Ramos (cell line): ENCODE data around the gene IFNA8.
"Not testable (repeated sequence)": the region's sequence is repeated elsewhere in the genome, so short reads cannot be mapped to it uniquely, and the experiment has no call there.

Source experiments
- in situ Hi-C: fragments of 300-500 bp; cut with MboI; formaldehyde crosslinking; loops from one replicate; pipeline ENCODE4 v1.14.3; 2022; ENCODE audit warnings: low sequenced_read_pairs; ENCODE audit not compliant: unreplicated experiment

IFNA8 gene

GRCh38 chr9:21408817-21409216 lies at the start of gene IFNA8:
Gene IFNA8, plus strand, starts transcription at chr9:21409117. Its CDS starts 60 bp downstream, at chr9:21409177.
- in situ Hi-C loops, result no loop called here

- in situ Hi-C loops, result no loop called here
These were observed 46.6 kb upstream of the IFNA8 start for GRCh38 chr9:21362287-21362686.

DNA sequence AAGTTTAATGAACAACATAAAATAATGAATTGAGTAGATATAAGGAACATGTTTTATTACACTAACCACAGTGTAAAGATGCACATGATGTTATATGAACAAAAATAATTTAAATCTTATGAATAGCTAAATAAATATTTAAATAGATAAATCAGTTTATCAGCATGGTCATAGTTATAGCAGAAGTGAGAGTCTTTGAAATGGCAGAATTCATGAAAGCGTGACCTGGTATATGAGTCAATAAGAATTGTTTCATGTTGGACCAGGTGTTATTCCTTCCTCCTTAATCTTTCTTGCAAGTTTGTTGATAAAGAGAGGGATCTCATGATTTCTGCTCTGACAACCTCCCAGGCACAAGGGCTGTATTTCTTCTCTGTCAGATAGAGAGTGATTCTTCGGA lies 41.7 kb upstream of the IFNA8 start:
- in situ Hi-C loops, result not testable (repeated sequence)

GRCh38 chr9:21367957-21368356 lies 41.0 kb upstream of the IFNA8 start, which contains the start of gene IFNA13:
Gene IFNA13, minus strand, starts transcription at chr9:21368057. Its CDS starts 47 bp downstream, at chr9:21368010.
- in situ Hi-C loops, result no loop called here

DNA sequence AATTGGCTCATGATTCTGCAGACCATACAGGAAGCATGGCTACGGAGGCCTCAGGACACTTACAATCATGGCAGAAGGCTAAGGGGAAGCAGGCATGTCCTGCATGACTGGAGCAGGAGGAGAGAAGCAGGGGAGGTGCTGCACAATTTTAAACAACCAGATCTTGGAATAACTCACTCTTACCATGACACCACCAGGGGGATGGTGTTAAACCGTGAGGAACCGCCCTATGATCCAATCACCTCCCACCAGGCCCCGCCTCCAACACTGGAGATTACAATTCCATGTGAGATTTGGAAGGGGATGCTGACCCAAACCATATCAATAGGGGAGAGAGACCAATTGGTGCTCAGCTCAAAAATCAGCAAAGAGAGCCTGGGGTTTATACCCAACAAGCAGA lies 37.5 kb upstream of the IFNA8 start:
- in situ Hi-C loops, result not testable (repeated sequence)

- in situ Hi-C loops, result no loop called here
These were observed 27.2 kb upstream of the IFNA8 start for GRCh38 chr9:21381448-21382339.

DNA sequence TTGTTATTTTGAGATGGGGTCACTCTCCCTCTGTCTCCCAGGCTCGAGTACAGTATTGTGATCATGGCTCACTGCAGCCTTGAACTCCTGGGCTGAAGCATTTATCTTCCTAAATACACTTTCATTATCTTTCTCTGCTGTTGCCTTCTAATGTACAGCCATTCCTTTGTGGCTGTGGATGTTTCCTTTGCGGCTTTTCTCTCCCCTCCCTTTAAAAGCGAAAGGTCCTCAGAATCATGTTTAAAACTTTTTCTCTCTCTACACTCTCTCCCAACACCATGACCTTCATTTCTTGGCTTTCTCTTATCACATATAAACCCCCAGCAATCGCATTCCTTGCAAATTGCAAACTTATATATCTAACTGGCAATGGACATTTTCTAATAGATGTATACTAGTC lies 25.3 kb upstream of the IFNA8 start:
- in situ Hi-C loops, result no loop called here

DNA sequence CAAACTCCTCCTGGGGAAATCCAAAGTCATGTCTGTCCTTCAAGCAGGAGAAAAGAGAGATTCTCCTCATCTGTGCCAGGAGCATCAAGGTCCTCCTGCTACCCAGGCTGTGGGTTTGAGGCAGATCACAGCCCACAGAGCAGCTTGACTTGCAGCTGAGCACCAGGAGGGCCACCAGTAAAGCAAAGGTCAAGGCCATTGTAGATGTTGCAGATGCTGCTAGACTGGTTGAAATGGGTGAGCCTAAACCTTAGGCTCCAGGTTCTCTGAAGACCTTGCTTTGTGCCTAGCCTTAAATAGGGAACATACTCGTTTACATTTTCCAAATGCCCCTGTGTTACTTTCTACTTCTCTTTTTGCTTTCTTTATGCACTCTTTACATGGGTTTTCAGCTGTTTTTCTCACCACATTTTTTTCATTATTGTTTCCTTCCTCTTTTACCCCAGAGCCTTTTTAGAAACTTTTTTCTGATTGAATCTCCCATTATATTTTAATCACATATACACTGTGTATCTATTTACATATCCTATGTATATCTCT lies 23.7 kb upstream of the IFNA8 start, which contains the start of gene IFNA2:
IFNA2 (minus strand) TSS at position 268 of the 540 bp plus-strand sequence; CDS start at position 199, 69 bp downstream.
- in situ Hi-C loops, result no loop called here

DNA sequence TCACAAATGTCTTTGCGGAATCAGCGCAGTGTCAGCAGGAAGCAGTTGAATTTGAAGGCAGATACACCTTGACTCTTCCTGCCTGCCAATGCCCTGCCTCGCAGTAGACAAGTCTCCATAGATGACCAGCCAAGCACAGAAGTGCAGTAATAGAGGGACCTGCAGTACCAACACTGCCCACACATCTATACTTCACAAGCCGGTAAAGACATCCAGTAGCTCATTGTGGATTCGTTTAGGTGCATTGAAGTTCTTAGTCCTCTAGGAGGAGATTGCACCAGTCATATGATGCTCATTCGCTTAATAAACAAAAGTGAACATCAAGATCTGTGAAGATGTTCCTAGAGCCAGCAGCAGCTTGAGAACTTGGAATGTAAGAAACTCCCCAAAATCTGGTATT lies 16.6 kb upstream of the IFNA8 start:
- in situ Hi-C loops, result no loop called here

DNA sequence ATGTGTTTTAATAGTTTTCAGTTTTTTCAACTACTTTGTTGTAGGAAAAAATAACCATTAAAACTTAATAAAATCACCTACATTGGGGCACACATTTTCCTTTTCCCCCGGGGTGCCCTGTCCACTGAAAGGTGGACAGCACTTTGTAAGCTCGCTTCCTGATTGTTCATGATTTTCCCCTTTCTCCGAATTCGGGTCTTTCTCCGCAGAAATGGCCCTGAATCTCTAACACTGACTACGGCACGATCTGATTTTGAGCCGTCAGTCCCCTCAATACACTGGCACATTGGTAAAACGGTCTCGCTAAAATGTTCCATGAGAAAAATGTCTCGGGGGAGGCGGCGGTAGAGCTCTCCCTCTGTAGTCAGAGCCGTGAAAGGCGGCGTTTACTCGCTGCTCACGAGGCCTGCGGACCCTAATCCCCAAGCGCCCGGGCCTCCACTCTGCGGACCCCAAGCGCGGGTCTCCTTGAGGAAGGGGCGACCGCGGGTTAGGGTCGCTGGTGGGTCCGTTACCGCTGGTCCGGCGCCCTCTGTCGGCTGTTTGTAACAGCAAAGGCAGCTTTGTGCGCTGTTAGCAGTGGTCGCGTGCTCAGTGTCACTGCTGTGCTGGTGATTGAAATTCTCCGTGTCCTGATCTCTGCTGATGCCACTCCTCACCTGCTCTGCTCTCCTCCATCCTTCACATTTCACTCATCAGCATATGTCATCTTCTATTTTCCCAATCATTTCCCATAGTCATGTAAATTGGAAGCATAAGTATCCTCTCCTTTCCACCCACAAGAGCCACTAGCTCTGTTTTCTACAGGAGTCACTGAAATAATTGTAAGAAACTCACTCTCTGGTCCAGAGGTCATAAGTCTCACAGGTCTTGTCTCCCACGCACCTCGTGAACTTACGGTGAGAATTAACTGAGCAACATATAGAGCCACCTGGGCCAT lies 12.9 kb upstream of the IFNA8 start:
- in situ Hi-C loops, result no loop called here

DNA sequence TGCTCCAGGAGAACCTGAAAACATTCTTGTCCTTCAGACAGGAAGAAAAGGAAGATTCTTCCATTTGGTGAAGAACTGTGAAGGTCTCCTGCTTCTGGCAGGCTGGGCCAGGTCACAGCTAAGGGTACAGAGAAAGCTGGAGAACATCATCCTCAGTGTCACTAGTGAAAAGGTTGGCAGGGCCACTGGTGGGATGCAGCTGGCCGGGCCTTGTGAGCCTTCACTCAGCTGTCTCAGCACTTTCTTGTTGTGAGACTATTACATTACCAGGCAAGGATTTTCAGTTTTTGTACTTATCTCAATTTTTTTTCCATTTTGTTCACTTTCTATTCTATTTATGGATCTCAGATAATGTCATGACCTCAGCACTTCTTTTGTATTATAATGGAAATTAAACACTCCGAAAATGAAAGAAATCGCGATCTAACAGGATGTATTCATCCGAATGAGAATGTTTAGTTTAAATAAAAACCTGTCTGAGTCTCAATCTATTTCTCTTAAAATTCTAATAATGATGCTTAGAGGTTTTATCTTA lies 9.9 kb upstream of the IFNA8 start:
- in situ Hi-C loops, result no loop called here

DNA sequence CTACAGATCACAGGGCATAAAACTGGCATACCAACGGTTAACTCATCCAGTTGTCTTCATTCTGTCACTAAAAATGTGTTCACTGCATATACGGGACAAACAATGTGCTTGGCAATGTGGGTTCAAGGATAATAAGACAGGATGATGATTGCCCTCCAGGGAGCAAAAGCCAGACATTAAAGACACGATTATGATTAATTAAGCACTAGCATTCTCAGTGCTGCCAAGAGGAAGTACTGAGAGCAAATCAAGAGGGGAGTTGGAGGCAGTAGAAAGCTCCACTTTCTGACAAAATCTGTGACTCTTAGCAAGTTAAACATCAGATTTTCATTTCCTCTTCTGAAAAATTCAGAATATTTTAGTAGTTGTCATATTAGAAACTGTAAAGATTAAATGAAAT lies 9.0 kb upstream of the IFNA8 start:
- in situ Hi-C loops, result no loop called here

- in situ Hi-C loops, result no loop called here
These were observed 6.3 kb upstream of the IFNA8 start for GRCh38 chr9:21402386-21403251.

- in situ Hi-C loops, result no loop called here
These were observed 4.8 kb upstream of the IFNA8 start for GRCh38 chr9:21404146-21404545.

GRCh38 chr9:21412107-21412506 lies 3.2 kb downstream of the IFNA8 start:
- in situ Hi-C loops, result no loop called here

DNA sequence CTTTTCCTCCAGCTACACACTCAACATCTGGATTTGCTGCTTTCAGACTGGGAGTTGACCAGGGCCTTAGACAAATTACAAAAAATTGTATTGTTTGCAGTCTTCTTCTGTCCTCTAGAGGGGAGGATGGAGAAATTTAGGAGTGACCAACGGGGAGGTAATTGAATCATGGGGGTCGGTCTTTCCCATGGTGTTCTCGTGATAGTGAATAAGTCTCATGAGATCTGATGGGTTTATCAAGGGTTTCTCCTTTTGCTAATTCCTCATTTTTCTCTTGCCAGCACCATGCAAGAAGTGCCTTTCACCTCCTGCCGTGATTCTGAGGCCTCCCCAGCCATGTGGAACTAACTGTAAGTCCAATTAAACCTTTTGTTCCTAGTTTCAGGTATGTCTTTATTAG lies 4.2 kb downstream of the IFNA8 start:
- in situ Hi-C loops, result no loop called here

DNA sequence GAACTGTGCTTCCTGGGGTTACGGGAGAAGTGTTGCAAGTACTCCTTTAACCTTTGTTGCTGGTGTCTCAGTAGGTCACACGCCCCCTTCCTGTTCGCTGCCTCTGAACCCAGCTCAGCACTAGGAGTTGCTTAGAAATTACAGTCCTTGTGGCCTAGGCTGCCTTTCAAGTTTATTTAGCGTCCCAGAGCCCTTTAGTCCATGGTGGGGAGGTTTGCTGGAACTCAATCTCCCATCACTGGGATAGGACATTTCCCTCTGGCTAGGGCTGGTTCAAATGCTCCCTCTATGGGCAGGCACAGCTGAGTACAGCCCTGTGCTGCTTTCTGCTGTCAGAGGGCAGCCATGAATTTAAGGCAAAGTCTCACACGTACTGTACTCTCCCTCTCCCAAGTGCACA lies 4.7 kb downstream of the IFNA8 start:
- in situ Hi-C loops, result no loop called here

- in situ Hi-C loops, result no loop called here
These were observed 5.5 kb downstream of the IFNA8 start for GRCh38 chr9:21414220-21414940.
